22Rv1 (cell line): ENCODE data around the gene PRR22.

Experiments used
- H3K27ac ChIP-seq: fragments of 450-650 bp; 2 replicates; pipeline ENCODE4 v1.5.1; 2017
- ZFX ChIP-seq: fragments of 450-650 bp; IDR thresholded peaks from 2 replicates; pipeline ENCODE4 v1.6.1; 2017; ENCODE audit warnings: antibody characterized with exemption, borderline replicate concordance
- TF ChIP-seq, protein P1 (sequence below): fragments of 450-650 bp; IDR thresholded peaks from 2 replicates; pipeline ENCODE4 v1.5.1; 2017; ENCODE audit warnings: mild to moderate bottlenecking

PRR22 gene

DNA sequence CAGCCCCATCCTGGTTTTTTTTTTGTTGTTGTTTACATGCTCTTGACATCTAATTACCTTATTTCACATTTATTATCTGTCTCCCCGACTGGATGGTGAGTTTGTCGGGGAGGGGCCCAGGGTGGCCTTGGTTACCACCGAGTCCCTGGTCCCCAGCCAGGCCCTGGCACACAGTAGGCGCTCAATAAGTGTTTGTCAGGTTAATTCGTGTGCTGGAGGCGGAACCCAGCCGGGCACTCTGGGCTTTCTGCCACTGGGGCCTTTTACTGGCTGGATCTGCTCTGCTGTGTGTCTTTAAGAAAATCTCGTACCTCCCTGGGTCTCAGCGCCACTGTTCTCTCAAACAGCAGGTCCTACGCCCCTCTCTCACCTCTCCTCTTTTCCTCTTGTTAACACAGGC, 24.9 kb upstream of the PRR22 start:
- H3K27ac ChIP-seq: no peak overlapping the region
- TF ChIP-seq, protein P1, sequence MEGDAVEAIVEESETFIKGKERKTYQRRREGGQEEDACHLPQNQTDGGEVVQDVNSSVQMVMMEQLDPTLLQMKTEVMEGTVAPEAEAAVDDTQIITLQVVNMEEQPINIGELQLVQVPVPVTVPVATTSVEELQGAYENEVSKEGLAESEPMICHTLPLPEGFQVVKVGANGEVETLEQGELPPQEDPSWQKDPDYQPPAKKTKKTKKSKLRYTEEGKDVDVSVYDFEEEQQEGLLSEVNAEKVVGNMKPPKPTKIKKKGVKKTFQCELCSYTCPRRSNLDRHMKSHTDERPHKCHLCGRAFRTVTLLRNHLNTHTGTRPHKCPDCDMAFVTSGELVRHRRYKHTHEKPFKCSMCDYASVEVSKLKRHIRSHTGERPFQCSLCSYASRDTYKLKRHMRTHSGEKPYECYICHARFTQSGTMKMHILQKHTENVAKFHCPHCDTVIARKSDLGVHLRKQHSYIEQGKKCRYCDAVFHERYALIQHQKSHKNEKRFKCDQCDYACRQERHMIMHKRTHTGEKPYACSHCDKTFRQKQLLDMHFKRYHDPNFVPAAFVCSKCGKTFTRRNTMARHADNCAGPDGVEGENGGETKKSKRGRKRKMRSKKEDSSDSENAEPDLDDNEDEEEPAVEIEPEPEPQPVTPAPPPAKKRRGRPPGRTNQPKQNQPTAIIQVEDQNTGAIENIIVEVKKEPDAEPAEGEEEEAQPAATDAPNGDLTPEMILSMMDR: no peak
- TF ChIP-seq ZFX: no peak

DNA sequence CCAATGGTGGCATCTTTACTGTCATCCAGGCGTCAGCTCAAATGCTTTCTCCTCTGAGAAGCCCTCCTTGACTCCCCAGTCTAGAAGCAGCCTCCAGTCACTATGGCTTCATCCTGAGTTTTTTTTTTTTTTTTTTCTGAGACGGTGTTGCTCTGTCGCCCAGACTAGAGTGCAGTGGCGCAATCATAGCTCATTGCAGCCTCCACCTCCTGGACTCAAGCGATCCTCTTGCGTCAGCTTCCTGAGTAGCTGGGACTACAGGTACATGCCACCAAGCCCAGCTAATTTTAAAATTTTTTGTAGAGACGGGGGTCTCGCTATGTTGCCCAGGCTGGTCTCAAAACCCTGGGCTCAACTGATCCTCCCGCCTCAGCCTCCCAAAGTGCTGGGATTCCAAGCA, 24.5 kb upstream of the PRR22 start:
- TF ChIP-seq, protein P1: no peak
- H3K27ac ChIP-seq: no peak overlapping the region

DNA sequence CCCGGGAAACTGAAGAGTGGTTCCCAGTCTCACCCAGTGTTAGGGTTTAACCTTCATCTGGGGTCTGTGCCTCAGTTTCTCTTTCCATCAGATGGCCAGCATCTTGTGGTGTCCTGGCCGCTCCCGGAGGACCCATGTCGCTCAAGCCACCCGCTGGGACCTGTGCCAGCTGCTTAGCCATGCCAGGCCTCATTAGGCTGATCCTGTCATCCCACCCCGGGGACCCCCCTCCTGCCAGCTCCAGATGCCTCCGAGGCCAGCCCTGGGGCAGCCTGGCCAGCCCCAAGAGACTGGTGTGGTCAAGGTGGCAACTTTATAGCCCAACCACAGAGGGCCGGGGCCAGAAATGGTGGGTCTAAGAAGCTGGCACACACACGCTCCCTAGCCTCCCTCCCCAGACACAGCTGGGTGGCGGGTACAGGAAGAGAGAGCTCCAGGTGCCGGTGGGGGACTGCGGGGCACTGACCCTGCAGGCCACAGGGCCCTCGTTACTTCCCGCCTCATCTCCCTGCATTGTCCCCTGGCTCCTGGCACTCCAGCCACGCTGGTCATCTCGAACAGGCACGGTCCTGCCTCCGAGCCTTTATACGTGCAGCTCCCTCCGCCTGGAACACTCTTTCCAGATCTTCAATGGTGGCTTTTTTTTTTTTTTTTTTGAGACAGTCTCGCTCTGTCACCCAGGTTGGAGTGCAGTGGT, 23.7 kb upstream of the PRR22 start:
- H3K27ac ChIP-seq: no peak overlapping the region
- no peak for TF ChIP-seq ZFX
- TF ChIP-seq, protein P1: no peak

DNA sequence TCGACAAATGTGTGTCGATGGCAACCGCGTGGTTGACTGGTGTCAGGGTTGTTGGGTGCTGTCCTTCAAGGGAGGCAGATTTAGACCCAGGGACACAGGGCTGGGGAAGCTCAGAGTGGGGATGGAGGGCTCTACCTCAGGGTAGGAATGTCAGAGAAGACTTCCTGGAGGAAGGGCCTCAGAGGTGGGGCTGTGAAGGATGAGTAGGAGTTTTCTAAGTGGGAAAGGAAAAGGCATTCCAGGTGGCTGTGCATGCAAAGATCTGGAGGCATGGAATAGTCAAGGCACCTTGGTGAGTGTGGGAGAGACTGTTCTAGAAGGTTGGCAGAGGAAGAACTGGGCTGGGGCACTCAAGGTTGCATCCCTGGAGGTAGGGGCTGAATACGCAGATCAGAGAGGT, 22.4 kb upstream of the PRR22 start:
- no peak overlapping the region for H3K27ac ChIP-seq
- TF ChIP-seq, protein P1: no peak
- no peak for TF ChIP-seq ZFX

DNA sequence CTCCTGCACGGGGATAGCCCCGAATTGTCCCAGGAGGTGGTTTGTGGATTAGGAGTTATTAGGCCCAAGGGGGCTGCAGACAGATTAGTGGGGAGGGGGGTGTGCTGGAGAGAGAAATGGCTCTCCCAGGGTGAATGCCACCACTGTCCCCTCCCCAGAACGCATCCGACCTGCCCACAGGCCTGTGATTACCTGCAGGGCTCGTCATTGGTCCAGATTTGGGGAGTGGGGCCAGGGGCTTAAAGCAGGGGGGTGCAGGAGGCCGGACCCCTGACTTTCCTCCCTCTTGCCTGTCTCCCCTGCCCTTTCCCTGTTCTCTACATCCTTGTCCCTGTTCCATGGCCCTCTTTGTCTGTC, 21.6 kb upstream of the PRR22 start:
- TF ChIP-seq, protein P1: peak; percentile 60
- no peak for TF ChIP-seq ZFX
- no peak overlapping the region for H3K27ac ChIP-seq

DNA sequence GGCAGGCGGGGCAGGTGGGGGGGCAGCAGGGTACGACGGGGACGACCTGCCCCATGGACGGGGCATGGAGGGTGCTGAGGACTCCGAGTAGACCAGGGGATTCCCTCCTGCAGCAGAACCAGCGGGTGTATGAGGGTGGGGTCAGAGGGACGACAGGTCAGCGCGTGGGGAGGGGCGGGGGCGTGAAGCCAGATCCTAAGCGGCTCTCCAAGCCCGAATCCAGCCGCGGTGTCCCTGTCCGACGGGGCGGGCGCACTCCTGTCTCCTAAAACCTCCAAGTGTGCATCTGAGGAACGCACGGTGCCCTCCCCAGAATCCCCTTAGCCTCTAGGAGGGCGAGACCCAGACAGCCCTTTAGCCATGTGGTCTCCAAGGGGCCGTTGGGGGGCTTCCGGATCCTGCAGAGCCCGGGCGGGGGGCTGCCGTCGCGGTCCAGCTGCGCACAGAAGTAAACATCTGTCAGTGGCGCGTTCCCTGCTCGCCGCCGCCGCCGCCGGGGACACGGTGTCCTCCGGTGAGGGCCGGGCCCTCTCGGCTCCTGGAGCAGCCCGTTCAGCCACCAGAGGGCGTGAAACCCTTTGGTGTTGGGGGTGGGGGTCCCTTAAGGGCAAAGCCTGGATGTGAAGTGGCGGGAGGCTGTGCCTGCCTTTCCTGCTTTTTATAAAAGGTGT, 21.1 kb upstream of the PRR22 start:
- no peak overlapping the region for H3K27ac ChIP-seq
- TF ChIP-seq, protein P1: peak; percentile 88
- no peak for TF ChIP-seq ZFX
